Body of pancreas (tissue), 4 donors: ENCODE results near the gene BCL2L12.

Source experiments
- POLR2A ChIP-seq, 3 donors: fragments of 450-650 bp; IDR thresholded peaks; one replicate each; pipeline ENCODE4 v1.6.1; 2016; ENCODE audit warnings: antibody characterized with exemption in 3 of 3, mild to moderate bottlenecking in 2 of 3
- TF ChIP-seq, protein P1 (sequence below), 7 experiments: fragments of 450-650 bp in 4 of 7; fragments of 200-600 bp in 3 of 7; sonication (generic) in 3 of 7; IDR thresholded peaks; one replicate each; pipeline ENCODE4 v1.5.1; 2016 to 2019; ENCODE audit warnings: antibody characterized with exemption in 7 of 7

DNA sequence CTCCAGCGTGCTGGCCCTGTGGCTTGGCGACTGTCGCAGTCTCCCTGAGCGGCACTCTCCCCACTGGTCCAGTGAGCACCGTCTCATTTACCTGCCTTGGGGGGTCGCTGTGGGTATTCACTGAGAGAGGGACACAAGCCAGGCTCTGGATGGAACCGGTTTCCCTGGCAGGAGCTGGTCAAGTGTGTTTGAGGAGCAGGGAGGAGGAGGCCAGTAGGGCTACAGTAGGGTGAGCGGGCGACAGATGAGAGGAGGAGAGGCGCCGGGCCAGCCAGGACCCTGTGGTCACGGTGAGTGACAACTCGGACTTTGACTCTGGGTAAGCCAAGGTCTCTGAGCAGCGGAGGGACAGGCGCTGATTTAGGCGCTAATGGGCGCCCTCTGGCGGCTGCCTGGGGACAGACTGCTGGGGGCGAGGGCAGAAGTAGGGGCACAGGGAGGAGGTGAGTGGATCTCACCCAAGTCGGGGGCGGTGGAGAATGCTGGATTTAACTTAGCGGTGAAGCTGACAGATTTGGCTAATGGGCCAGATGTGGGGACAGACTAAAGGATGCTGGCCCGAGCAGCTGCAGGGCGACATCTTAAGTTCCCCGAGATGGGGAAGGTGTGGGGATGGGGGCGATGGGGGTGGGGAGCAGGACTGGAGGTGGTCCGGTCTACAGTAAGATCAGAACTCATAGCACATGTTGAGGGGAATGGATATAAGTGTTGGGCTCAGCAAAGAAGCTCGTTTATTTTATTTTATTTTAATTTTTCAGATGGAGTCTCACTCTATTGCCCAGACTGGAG, 6.6 kb downstream of the BCL2L12 start:
- TF ChIP-seq, protein P1, sequence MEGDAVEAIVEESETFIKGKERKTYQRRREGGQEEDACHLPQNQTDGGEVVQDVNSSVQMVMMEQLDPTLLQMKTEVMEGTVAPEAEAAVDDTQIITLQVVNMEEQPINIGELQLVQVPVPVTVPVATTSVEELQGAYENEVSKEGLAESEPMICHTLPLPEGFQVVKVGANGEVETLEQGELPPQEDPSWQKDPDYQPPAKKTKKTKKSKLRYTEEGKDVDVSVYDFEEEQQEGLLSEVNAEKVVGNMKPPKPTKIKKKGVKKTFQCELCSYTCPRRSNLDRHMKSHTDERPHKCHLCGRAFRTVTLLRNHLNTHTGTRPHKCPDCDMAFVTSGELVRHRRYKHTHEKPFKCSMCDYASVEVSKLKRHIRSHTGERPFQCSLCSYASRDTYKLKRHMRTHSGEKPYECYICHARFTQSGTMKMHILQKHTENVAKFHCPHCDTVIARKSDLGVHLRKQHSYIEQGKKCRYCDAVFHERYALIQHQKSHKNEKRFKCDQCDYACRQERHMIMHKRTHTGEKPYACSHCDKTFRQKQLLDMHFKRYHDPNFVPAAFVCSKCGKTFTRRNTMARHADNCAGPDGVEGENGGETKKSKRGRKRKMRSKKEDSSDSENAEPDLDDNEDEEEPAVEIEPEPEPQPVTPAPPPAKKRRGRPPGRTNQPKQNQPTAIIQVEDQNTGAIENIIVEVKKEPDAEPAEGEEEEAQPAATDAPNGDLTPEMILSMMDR (IDR thresholded peaks at IDR 0.05): peak; percentile 84 to 95 (median 89)
- peak in 1 of 3 donors; percentile 12 for TF ChIP-seq POLR2A (IDR thresholded peaks at IDR 0.05)
